ENCODE measurements around the gene PUM1.

Gene PUM1

GRCh38 chr1:30887485-30888315 lies 177.8 kb downstream of the PUM1 start:
- no peak for DNase-seq

GRCh38 chr1:30886710-30887428 lies 178.6 kb downstream of the PUM1 start:
- no peak for DNase-seq

DNA sequence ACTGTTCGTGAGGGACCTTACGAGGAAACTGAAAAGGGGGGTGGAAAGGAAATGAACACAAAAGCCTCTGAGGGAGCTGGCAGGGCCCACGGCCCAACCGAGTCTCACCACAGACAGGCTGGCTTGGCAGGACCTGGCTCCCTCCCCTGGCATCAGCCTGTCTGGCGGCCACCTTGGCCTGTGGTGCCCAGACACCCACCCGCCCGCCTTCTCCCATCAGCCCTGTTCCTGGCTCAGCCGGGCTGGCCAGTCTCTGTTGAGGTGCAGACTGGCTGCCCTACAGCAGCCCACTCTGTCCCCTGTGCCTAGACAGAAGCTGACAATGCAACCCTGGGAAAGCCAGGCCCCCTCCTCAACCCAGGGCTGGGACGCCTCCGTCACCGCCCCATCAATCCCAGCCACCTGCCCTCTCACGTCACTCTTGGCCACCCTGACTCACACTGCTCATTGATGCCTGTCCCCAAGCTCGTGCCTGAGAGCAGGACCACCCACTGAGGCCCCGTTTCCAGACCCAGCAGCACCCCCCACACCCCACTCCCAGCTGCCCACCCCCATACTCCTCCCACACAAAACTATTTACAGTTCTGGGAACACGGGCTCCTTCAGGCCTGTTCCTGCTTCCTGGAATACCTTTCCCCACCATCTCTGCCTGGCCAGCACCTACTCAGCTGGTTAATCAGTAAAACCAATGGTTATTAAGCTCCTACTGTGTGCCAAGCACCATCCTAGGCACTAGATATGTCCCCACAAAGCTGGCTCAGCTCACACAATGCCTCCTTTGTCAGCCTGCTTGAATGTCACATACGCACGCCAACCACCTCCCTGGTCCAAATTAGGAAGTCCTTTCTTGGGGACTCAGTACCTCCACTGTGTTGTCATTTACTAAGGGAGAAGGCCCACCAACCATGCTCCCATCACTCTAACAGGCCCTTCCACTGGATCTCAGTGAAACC lies 179.7 kb downstream of the PUM1 start:
- no peak for DNase-seq

DNA sequence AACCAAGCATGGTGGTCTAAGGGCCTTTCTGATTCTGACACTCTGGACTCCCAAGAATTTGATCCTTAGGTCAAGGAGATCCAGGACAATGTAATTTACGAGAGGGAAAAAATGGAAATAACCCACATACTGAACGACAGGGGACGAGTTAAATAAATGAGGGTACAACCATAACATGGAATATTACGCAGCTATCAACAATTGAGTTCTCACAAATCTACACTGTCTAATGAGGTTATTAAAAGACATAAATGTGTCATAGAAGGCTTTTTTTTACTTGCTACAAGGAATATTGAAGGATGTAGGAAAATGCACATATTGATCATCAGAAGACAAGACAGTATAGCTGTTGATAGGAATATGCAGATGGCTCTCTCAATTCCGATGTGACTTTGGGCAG lies 180.8 kb downstream of the PUM1 start:
- DNase-seq, result no peak

DNA sequence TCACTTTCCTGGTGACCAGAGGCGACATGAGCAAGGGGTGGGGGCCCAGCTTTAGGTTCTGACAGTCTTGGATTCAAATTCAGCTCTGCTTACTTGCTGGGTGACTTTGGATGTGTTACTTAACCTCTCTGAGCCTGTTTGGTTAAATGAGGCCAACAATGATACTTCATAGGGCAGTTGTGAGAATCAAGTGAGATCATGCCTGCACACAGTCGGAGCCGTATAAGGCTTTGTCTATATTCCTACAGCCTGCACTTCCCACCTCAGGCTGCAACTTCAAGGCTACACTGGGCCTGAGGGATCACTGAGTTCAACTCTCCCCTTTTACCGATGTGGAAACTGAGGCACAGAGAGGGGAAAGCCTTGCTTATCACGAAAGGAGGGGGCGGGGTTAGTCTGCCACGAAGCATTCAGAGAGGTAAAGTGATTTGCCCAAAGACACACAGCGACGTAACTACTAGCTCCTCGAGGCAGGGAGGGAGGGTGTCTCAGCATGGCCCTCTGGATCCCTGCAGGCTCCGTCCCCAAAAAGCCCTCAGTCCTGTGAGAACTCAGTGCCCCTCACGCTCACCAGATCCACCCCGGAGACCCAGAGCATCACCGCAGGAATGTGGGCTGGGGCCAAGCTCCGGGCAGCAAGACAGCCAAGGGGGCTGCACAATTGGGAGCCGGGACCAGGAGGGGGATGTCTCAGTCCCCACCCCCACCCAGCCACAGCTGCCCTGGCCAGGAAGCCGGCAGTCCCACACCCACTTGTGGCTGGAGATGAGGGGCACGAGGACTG lies 181.9 kb downstream of the PUM1 start:
- no peak for DNase-seq

GRCh38 chr1:30882678-30883388 lies 182.7 kb downstream of the PUM1 start:
- DNase-seq, result no peak
